ENCODE measurements around the gene SGCD.

Gene SGCD

DNA sequence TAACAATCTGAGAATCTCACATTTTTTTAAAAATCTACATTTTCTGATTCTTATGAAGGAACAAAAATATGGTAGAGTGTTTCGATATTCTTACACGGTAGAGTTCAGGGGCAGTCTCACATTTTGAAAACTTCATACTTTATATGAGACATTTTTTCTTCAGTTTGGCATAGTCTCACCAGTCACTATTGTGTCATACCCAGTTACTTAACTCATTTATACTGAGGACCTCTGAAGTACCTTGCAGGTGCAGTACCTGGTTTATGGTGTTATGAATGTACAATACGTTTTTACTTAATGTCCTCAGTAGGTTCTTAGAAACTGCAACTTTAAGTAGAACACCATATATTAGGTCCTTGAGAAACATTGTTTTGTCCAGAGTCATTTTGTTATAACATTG is 196.6 kb downstream of the SGCD start:
- no peak for DNase-seq

- DNase-seq = no peak
Measured at GRCh38 chr5:156526081-156526925, 199.3 kb downstream of the SGCD start.

DNA sequence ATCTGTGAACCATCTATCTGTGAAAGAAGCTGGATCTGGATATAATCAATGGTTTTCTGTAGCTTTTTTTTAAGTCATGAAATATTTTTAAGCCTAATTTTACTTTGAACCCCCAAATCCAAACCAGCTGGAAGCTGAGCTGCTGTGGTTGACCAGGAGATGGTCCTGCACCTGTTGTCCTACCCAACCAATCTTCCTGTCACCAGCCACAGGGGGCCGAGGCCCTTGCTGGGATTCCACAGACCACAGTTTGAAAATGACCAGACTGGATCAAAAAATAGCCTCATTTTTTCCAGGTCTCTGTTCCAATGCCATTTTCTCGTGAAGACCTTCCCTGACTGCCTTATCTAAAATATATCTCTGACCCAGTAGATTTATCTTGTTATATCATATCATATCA is 200.6 kb downstream of the SGCD start:
- no peak for DNase-seq

DNA sequence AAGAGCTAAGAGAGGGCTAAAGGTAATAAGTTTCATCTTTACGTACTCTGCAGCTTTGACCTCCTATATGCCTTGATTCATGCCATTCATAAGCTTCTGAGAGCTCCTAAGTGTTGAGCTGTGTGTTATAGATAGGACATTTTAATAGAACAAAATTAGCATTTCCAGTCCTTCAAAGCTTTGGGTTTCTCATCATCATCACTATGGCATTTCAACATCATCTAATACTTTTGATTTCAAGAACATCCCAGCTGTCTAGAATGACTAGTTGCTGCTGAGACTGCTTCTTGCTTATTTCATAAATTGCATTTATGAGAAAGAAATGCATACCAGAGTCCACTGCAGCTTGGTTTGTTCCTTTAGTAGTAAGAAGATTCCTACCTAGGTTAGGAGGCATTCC is 201.7 kb downstream of the SGCD start:
- DNase-seq = no peak

- no peak for DNase-seq
Measured at GRCh38 chr5:156529892-156530291, 202.9 kb downstream of the SGCD start.

GRCh38 chr5:156531199-156531598 is 204.2 kb downstream of the SGCD start:
- DNase-seq = no peak

DNA sequence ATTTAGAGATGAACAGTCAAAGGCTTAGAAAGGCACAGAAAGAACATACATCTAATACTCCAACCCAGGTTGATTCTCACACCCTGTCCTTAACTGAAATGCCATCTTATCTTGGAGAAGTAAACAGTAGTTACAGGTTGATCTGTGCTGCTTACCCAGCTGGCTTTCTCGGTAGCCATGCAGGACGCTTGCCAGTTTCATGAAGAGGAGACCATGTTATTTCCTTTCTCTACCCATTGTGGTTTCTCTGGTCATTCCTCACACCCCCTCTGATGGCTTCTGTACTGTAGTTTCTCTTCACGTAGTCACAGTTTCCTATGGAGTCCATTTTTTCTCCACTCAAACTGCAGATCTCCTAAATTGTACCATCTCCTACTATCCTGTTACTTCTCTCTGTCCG is 206.0 kb downstream of the SGCD start:
- no peak for DNase-seq

DNA sequence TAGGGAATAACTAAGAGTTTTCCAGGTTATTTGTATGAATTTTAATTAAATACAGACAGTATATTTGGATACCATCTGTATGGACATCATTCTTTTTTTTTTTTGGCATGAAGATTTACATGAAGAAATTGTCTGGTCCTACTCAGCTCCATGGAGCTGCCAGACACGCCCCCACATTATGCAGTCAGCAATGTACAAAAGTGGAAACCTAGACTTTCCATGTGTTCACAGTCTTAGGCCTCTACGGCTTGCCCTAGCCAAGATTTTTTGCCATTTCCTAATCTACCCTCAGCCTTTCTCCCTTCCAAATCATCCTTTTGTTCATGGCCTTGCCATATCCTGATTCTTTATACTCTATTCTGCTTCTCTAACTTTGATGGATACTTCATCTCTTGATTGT is 207.1 kb downstream of the SGCD start:
- no peak for DNase-seq

DNA sequence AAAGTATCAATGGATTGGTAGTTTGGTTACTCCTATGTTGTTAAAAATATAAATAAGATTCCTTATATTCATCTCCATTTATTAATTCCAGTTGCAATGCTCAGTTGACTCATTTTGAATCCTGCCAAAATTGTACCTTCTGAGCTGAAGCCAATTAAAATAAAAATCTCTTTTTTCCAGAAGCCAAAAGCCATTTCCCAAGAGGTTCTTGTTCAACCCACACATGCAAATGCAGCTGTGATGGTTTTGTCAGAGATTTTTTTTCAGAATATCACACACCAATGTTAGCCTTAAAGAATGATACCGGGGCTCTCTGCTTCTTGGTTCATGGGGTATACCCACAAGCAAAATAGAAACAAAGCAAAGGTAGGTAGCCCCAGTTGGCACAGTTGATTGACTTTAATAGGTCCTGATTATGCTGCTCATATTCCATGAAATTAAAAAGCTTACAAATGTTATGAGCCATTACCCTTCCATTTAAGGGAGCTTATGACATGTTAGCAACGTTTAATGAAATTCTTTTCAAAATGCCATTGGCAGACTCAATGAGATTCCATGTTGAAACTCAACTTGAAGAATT is 208.0 kb downstream of the SGCD start:
- no peak for DNase-seq

GRCh38 chr5:156540491-156540890 is 213.5 kb downstream of the SGCD start:
- no peak for DNase-seq

GRCh38 chr5:156541582-156541981 is 214.6 kb downstream of the SGCD start:
- no peak for DNase-seq

DNA sequence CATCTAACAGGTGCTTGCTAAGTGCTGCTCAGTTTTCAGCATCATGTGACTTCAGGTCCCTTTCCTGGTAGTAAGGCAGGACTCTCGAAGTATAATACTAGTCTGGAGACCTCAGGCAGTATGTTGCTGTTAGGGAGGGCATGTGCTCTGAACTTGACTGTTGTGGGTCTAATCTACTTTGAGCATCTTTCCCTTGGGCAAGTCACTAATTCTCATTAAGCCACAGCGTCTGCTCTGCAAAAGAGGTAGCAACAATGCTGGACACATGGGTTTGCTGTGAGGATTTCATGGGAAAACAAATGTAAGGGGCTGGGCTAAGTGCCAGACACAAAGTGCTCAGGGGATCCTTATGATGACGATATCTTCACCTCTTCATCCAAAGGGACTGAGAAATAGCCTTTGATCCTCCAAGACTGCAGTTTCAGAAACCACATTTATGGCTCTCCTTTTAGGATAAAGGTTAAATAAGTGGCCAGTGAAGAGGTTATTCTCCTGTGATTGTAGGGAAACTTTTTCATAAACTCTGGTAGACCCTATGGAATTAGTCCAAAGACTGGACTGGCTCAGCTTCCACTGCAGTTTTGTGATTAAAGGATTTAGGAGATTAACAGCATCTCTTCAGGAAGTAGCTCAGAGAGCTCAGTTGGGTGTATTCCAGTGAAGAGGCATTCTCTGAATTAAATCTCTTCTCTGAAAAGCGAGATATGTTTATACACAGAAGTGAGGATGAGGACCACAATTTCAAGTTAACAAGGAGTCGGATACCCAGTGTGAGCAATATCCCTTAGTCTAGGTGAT is 216.6 kb downstream of the SGCD start:
- DNase-seq = no peak

GRCh38 chr5:156552855-156553358 is 225.9 kb downstream of the SGCD start:
- no peak for DNase-seq

DNA sequence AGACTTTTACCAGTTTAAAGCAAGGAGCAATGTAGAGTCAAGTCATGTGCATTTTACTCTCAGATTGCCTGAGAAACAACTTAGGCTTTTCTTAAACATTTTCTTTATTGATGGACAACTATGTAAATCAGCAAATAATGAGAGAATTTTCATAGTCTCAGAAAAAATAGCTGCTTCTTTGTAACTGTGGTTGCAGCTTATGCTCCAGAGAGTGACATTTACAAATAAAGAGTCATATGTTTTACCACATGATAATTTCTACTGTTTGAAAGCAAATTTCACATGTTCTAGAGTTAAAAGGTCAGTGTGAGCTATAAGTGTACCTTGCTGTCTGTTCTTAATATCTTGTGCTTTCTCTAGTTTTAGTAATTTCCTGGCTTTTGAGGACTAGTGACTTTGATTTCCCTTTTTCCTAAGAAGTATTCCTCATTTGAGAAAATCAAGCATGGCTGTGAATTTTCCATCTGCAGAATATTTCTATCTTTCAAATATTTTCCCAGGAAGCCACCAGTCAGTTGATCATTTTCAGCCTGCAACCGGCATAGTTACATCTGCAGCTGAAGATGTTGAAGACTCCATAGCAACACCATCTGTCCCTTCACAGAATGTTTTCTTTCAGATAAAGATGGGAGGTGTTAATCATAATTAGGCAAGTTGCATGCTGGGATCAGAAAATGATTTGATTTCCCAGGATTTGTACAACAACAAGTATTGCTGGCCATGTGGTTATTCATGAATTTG is 229.9 kb downstream of the SGCD start:
- DNase-seq = no peak

- no peak for DNase-seq
Measured at GRCh38 chr5:156560002-156560401, 233.0 kb downstream of the SGCD start.

DNA sequence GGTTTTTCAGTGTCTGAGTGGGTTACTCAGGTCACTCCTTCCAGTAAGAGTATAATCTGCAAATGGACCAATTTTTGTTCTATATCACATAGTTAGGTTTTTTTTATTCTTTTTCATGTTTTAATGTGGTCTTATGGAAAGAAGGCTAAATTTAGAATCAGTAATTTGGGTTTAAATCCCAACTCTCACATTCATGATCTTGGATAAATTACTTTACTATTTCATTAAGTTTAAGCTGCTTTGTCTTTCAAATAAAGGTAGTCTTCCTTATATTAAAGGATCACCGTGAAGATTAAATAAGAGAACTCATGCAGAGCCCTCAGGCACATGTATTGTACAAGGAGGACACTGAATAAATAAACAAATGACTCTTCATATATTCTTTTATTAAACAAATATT is 234.7 kb downstream of the SGCD start:
- no peak for DNase-seq

GRCh38 chr5:156570615-156571014 is 243.7 kb downstream of the SGCD start:
- DNase-seq = no peak

DNA sequence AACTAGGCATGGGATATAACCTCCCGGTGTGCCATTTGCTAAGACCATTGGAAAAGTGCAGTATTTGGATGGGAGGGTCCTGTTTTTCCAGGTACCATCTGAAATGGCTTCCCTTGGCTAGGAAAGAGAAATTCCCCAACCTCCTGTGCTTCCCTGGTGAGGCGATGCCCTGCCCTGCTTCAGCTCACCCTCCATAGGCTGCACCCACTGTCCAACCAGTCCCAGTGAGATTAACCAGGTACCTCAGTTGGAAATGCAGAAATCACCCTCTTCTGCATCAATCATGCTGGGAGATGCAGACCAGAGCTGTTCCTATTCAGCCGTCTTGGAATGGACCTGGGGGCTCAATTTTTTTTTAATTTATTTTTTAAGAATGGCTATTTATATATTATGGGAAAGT is 254.8 kb downstream of the SGCD start:
- no peak for DNase-seq

GRCh38 chr5:156582193-156582598 is 255.2 kb downstream of the SGCD start:
- no peak for DNase-seq

- no peak for DNase-seq
Measured at GRCh38 chr5:156584871-156585270, 257.9 kb downstream of the SGCD start.

DNA sequence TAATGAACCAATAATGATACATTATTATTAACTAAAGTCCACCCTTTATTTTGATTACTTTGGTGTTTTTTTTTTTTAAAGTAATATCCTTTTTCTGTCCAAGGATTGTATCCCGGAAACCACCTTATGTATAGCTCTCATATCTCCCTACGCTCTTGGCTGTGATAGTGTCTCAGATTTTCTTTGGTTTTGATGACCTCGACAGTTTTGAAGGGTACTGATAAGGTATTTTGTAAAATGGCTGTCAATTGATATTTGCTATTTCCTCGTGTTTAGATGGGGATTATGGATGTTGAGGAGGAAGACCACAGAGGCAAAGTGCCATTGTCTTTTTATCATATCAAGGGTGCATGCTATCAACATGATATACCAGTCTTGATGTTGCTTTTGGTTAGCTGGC is 259.0 kb downstream of the SGCD start:
- DNase-seq = no peak

DNA sequence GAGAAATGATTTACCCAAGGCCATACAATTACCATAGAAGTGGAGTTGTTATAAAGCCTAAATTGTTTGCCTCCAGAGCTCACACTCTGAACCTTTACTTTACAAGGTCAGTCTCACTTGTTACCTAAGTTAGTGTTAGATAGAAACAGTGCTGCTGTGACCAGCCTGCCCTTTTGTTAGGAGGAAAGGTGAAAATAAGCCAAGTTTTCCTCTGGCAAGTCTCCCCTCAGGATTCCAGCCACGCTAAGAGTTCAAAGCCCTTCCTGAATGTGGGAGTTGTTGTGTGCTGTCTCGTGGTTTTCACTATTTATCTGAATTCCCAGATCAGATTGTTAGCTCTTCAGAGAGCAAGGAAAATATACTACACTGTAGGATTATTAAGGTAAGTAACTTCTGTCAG is 260.0 kb downstream of the SGCD start:
- DNase-seq = no peak

DNA sequence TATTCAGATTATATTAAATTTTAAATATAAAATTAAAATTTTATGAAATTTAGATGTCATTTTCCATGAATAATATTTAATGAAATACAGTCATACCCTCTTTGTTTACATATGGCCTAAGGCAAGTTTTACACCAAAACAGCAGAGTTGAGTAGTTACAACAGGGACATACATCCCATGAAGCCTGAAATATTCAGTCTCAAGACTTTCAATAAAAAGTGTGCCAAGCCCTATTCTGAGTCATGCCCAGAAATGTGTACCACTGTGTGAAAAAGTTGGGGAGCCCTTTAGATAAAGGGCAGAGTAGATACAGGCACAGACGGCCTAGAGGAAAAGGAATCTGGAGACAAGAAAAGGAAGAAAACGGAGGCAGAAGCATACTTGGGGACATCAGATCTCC is 261.3 kb downstream of the SGCD start:
- no peak for DNase-seq
